Stimulated activated CD4-positive, alpha-beta T cell treated with anti-CD3 and anti-CD28 coated beads, Interleukin-15, amount 100 ng/mL, for 48 hours (primary cell): ENCODE results near the gene LAMTOR5.
"Not testable (repeated sequence)": the region's sequence is repeated elsewhere in the genome, so short reads cannot be mapped to it uniquely, and the experiment has no call there.

Experiments used
- DNase-seq, 2 donors: peaks; one replicate each; pipeline ENCODE4 v3.0.0-alpha.2; 2020; ENCODE audit warnings: low read depth in 2 of 2

LAMTOR5 gene

GRCh38 chr1:110407260-110408210 lies at the start of gene LAMTOR5:
LAMTOR5 (minus strand) TSS chr1:110407694; CDS start chr1:110407620, 74 bp downstream.
- peak; percentile 85 to 87 for DNase-seq

GRCh38 chr1:110457206-110457605 lies 49.7 kb upstream of the LAMTOR5 start:
- no peak for DNase-seq

GRCh38 chr1:110455151-110455550 lies 47.7 kb upstream of the LAMTOR5 start:
- DNase-seq, result no peak

- no peak for DNase-seq
Measured at GRCh38 chr1:110454328-110454727, 46.8 kb upstream of the LAMTOR5 start.

GRCh38 chr1:110453829-110454228 lies 46.3 kb upstream of the LAMTOR5 start:
- DNase-seq, result no peak

- DNase-seq, result no peak
Measured at GRCh38 chr1:110452330-110452729, 44.8 kb upstream of the LAMTOR5 start.

GRCh38 chr1:110450929-110451328 lies 43.4 kb upstream of the LAMTOR5 start, which contains the start of gene PROK1:
PROK1 (plus strand) TSS chr1:110451149; CDS start chr1:110451217, 68 bp downstream.
- DNase-seq, result no peak

- no peak for DNase-seq
Measured at GRCh38 chr1:110449661-110450651, 42.5 kb upstream of the LAMTOR5 start.

- no peak for DNase-seq
Measured at GRCh38 chr1:110444561-110444960, 37.1 kb upstream of the LAMTOR5 start.

GRCh38 chr1:110443451-110443850 lies 36.0 kb upstream of the LAMTOR5 start:
- DNase-seq, result no peak

- DNase-seq, result no peak
Measured at GRCh38 chr1:110441888-110442287, 34.4 kb upstream of the LAMTOR5 start.

GRCh38 chr1:110440877-110441276 lies 33.4 kb upstream of the LAMTOR5 start:
- no peak for DNase-seq

GRCh38 chr1:110439873-110440272 lies 32.4 kb upstream of the LAMTOR5 start:
- not testable (repeated sequence) for DNase-seq

GRCh38 chr1:110438893-110439292 lies 31.4 kb upstream of the LAMTOR5 start:
- no peak for DNase-seq

GRCh38 chr1:110437645-110438299 lies 30.3 kb upstream of the LAMTOR5 start:
- not testable (repeated sequence) for DNase-seq

- DNase-seq, result no peak
Measured at GRCh38 chr1:110436635-110437034, 29.1 kb upstream of the LAMTOR5 start.

- DNase-seq, result no peak
Measured at GRCh38 chr1:110434946-110435345, 27.5 kb upstream of the LAMTOR5 start.

GRCh38 chr1:110433803-110434202 lies 26.3 kb upstream of the LAMTOR5 start:
- no peak for DNase-seq

- DNase-seq, result no peak
Measured at GRCh38 chr1:110433213-110433612, 25.7 kb upstream of the LAMTOR5 start.

- no peak for DNase-seq
Measured at GRCh38 chr1:110430901-110431300, 23.4 kb upstream of the LAMTOR5 start.

- DNase-seq, result no peak
Measured at GRCh38 chr1:110430366-110430765, 22.9 kb upstream of the LAMTOR5 start.

GRCh38 chr1:110428946-110429345 lies 21.5 kb upstream of the LAMTOR5 start:
- no peak for DNase-seq
